Activated CD4-positive, CD25-positive, alpha-beta regulatory T cell treated with anti-CD3 and anti-CD28 coated beads, Interleukin-2, amount 50 U/mL, for 24 hours (primary cell): ENCODE data around the gene PHLDA2.
"Not testable (repeated sequence)": the region's sequence is repeated elsewhere in the genome, so short reads cannot be mapped to it uniquely, and the experiment has no call there.

ENCODE experiments used
- ATAC-seq, 2 donors: fragments of 150-1000 bp; cut with Tn5 transposase; one replicate each; pipeline ENCODE4 v1.10.0; 2021; ENCODE audit warnings: mild to moderate bottlenecking in 1 of 2, moderate library complexity in 1 of 2

Gene PHLDA2

GRCh38 chr11:2912498-2912897, 16.7 kb downstream of the PHLDA2 start:
- no peak for ATAC-seq

GRCh38 chr11:2911785-2912391, 17.3 kb downstream of the PHLDA2 start:
- ATAC-seq, result no peak

- ATAC-seq, result no peak
These were observed 18.0 kb downstream of the PHLDA2 start for GRCh38 chr11:2911088-2911784.

- no peak for ATAC-seq
These were observed 18.7 kb downstream of the PHLDA2 start for GRCh38 chr11:2910401-2910955.

- ATAC-seq, result no peak
These were observed 19.9 kb downstream of the PHLDA2 start for GRCh38 chr11:2909133-2909902.

GRCh38 chr11:2908130-2908529, 21.1 kb downstream of the PHLDA2 start:
- ATAC-seq, result no peak

GRCh38 chr11:2905299-2905698, 23.9 kb downstream of the PHLDA2 start:
- not testable (repeated sequence) for ATAC-seq

GRCh38 chr11:2904153-2905052, 24.8 kb downstream of the PHLDA2 start:
- no peak for ATAC-seq

GRCh38 chr11:2903672-2904011, 25.6 kb downstream of the PHLDA2 start:
- ATAC-seq, result no peak

GRCh38 chr11:2902784-2903671, 26.2 kb downstream of the PHLDA2 start:
- ATAC-seq, result no peak

- ATAC-seq, result peak; percentile 93 to 94
These were observed 27.1 kb downstream of the PHLDA2 start for GRCh38 chr11:2901854-2902783.

GRCh38 chr11:2901196-2901796, 27.9 kb downstream of the PHLDA2 start:
- no peak for ATAC-seq

- ATAC-seq, result no peak
These were observed 30.0 kb downstream of the PHLDA2 start for GRCh38 chr11:2899080-2899783.

- peak; percentile 67 to 69 for ATAC-seq
These were observed 30.7 kb downstream of the PHLDA2 start for GRCh38 chr11:2898366-2899079.

- ATAC-seq, result no peak
These were observed 32.2 kb downstream of the PHLDA2 start for GRCh38 chr11:2897048-2897447.

GRCh38 chr11:2896047-2896446, 33.2 kb downstream of the PHLDA2 start:
- no peak for ATAC-seq

- ATAC-seq, result no peak
These were observed 35.3 kb downstream of the PHLDA2 start for GRCh38 chr11:2893935-2894334.

GRCh38 chr11:2892967-2893528, 36.2 kb downstream of the PHLDA2 start:
- ATAC-seq, result peak; percentile 47 to 50
